Common myeloid progenitor, CD34-positive (primary cell): ENCODE measurements around the gene FKBP6.

Experiments
- CTCF ChIA-PET: fragments of 350-600 bp; sonication (Branson Sonifier 250); formaldehyde crosslinking; loops from one replicate; lab custom pipeline; 2021; ENCODE audit warnings: antibody characterized with exemption; lab: Charles Lee
- POLR2A ChIA-PET: fragments of 350-600 bp; sonication (Branson Sonifier 250); formaldehyde crosslinking; loops from one replicate; lab custom pipeline; 2021; ENCODE audit warnings: antibody characterized with exemption; lab: Charles Lee
- DNase-seq, 3 donors: peaks; one replicate each; pipeline versions ENCODE4 v3.0.0 to v3.0.0-alpha.2; 2013
- H3K27ac ChIP-seq, 2 experiments: 1 replicate in 1 of 2; 2 replicates in 1 of 2; pipeline ENCODE4 v1.7.0; 2013; ENCODE audit warnings: inconsistent platforms in 2 of 2, low read length in 2 of 2, mild to moderate bottlenecking in 2 of 2, low read depth in 1 of 2, moderate library complexity in 1 of 2; ENCODE audit not compliant: severe bottlenecking in 2 of 2, insufficient read depth in 1 of 2, poor library complexity in 1 of 2
- H3K27me3 ChIP-seq, 5 experiments: replicated peaks in 2 of 5; 1 replicate in 3 of 5; 2 replicates in 2 of 5; pipeline versions ENCODE4 v1.6.1 to v1.7.0; 2013; ENCODE audit warnings: low read length in 4 of 5, mild to moderate bottlenecking in 2 of 5, moderate library complexity in 2 of 5, inconsistent platforms in 1 of 5; ENCODE audit not compliant: insufficient read depth in 5 of 5, control insufficient read depth in 4 of 5
- H3K36me3 ChIP-seq, 4 experiments: 1 replicate in 2 of 4; 2 replicates in 2 of 4; pipeline versions ENCODE4 v1.6.1 to v1.7.0; 2013; ENCODE audit warnings: low read length in 3 of 4, control low read depth in 1 of 4, mild to moderate bottlenecking in 1 of 4; ENCODE audit not compliant: control insufficient read depth in 4 of 4, insufficient read depth in 4 of 4
- H3K4me1 ChIP-seq, 4 experiments: 1 replicate in 3 of 4; 2 replicates in 1 of 4; pipeline versions ENCODE4 v1.6.1 to v1.7.1; 2013; ENCODE audit warnings: low read length in 3 of 4, mild to moderate bottlenecking in 3 of 4, control low read depth in 1 of 4, inconsistent platforms in 1 of 4, moderate library complexity in 1 of 4; ENCODE audit not compliant: control insufficient read depth in 4 of 4, insufficient read depth in 4 of 4; ENCODE audit errors: control extremely low read depth in 1 of 4
- H3K4me3 ChIP-seq, 7 experiments: 1 replicate in 4 of 7; 2 replicates in 3 of 7; pipeline versions ENCODE4 v1.5.1 to v1.7.0; 2013; ENCODE audit warnings: mild to moderate bottlenecking in 7 of 7, low read length in 6 of 7, moderate library complexity in 6 of 7, inconsistent platforms in 2 of 7, low read depth in 2 of 7, control low read depth in 1 of 7; ENCODE audit not compliant: insufficient read depth in 4 of 7, control insufficient read depth in 1 of 7; ENCODE audit errors: extremely low read depth in 1 of 7
- H3K9me3 ChIP-seq, 5 experiments: 1 replicate in 4 of 5; 2 replicates in 1 of 5; pipeline versions ENCODE4 v1.6.1 to v1.7.1; 2013; ENCODE audit warnings: low read length in 4 of 5, mild to moderate bottlenecking in 2 of 5, inconsistent platforms in 1 of 5, low read depth in 1 of 5, moderate library complexity in 1 of 5; ENCODE audit not compliant: control insufficient read depth in 4 of 5, insufficient read depth in 2 of 5; ENCODE audit errors: control extremely low read depth in 1 of 5
- WGBS: methylation state at CpG from one replicate; pipeline ENCODE4 v1.1.5; 2013; ENCODE audit not compliant: insufficient coverage; 5-methylcytosine and 5-hydroxymethylcytosine counted together

The FKBP6 gene

GRCh38 chr7:73345538-73345937, 17.6 kb downstream of the FKBP6 start:
- Histone ChIP-seq H3K27me3 (no peaks in the 10 kb centered on the region), H3K4me3 (no peak overlapping the region), H3K4me1 (peaks cover 0 to 15% (median 2%) of the 10 kb centered on the region in 4 experiments), H3K27ac (no peak overlapping the region), H3K36me3 (no peaks in the 10 kb centered on the region), H3K9me3 (no peaks in the 10 kb centered on the region)
- no peak for DNase-seq
- 24% methylated on average over 4 of the region's 4 CpGs for WGBS
- ChIA-PET POLR2A (no interaction called here), CTCF (interaction anchor here (0.9 kb wide), 1 partner anchor 106 kb away, joined by 5 read pairs; no protein-coding TSS in a partner anchor)

- POLR2A ChIA-PET = no interaction called here
- Histone ChIP-seq H3K36me3 (no peaks in the 10 kb centered on the region), H3K4me3 (no peak overlapping the region), H3K9me3 (no peaks in the 10 kb centered on the region), H3K27ac (no peak overlapping the region), H3K27me3 (no peaks in the 10 kb centered on the region), H3K4me1 (peaks cover 0 to 15% (median 2%) of the 10 kb centered on the region in 4 experiments)
- DNase-seq = peak in 1 of 3 donors; percentile 4
- WGBS = 58% methylated on average over 7 of the region's 8 CpGs
- CTCF ChIA-PET = interaction anchor here (0.9 kb wide), 1 partner anchor 106 kb away, joined by 5 read pairs; no protein-coding TSS in a partner anchor
Observed at GRCh38 chr7:73345951-73346350, 18.0 kb downstream of the FKBP6 start.

GRCh38 chr7:73349763-73350162, 21.8 kb downstream of the FKBP6 start:
- Histone ChIP-seq H3K27ac (no peak overlapping the region), H3K9me3 (peaks cover 0 to 3% (median 0%) of the 10 kb centered on the region in 5 experiments), H3K36me3 (no peaks in the 10 kb centered on the region), H3K27me3 (no peaks in the 10 kb centered on the region), H3K4me3 (no peak overlapping the region), H3K4me1 (peaks cover 0 to 14% (median 2%) of the 10 kb centered on the region in 4 experiments)
- 89% methylated on average over 3 of the region's 6 CpGs for WGBS
- POLR2A ChIA-PET = no interaction called here
- CTCF ChIA-PET = no interaction called here
- DNase-seq = no peak

GRCh38 chr7:73350306-73351068, 22.5 kb downstream of the FKBP6 start:
- Histone ChIP-seq H3K27ac (no peak overlapping the region), H3K4me3 (no peak overlapping the region), H3K27me3 (no peaks in the 10 kb centered on the region), H3K36me3 (no peaks in the 10 kb centered on the region), H3K4me1 (peaks cover 0 to 7% (median 2%) of the 10 kb centered on the region in 4 experiments), H3K9me3 (peaks cover 0 to 3% (median 0%) of the 10 kb centered on the region in 5 experiments)
- 89% methylated on average over 11 of the region's 12 CpGs for WGBS
- POLR2A ChIA-PET = no interaction called here
- CTCF ChIA-PET = interaction anchor here (0.9 kb wide), 1 partner anchor 10 kb away, joined by 4 read pairs; no protein-coding TSS in a partner anchor
- DNase-seq = no peak

- no peaks in the 10 kb centered on the region for H3K36me3 ChIP-seq
- DNase-seq = no peak
- CTCF ChIA-PET = interaction anchor here (0.9 kb wide), 1 partner anchor 11 kb away, joined by 4 read pairs; no protein-coding TSS in a partner anchor
- no peak overlapping the region for H3K27ac ChIP-seq
- no peaks in the 10 kb centered on the region for H3K4me1 ChIP-seq
- no peak overlapping the region for H3K4me3 ChIP-seq
- no peaks in the 10 kb centered on the region for H3K27me3 ChIP-seq
- POLR2A ChIA-PET = no interaction called here
- 51% methylated on average over 5 of the region's 6 CpGs for WGBS
- H3K9me3 ChIP-seq = peaks cover 0 to 3% (median 0%) of the 10 kb centered on the region in 5 experiments
Observed at GRCh38 chr7:73351447-73352167, 23.6 kb downstream of the FKBP6 start.

- no peaks in the 10 kb centered on the region for H3K27me3 ChIP-seq
- no peak overlapping the region for H3K27ac ChIP-seq
- POLR2A ChIA-PET = no interaction called here
- H3K36me3 ChIP-seq = no peaks in the 10 kb centered on the region
- CTCF ChIA-PET = interaction anchor here (1.2 to 1.3 kb wide), 3 partner anchors 8 to 99 kb away, joined by 3 to 4 read pairs (median 3); no protein-coding TSS in a partner anchor
- no peak for DNase-seq
- peaks cover 0 to 2% (median under 1%) of the 10 kb centered on the region in 4 experiments for H3K4me1 ChIP-seq
- peaks cover 0 to 3% (median 0%) of the 10 kb centered on the region in 5 experiments for H3K9me3 ChIP-seq
- 100% methylated on average over 3 of the region's 3 CpGs for WGBS
- no peak overlapping the region for H3K4me3 ChIP-seq
Observed at GRCh38 chr7:73352784-73353183, 24.8 kb downstream of the FKBP6 start.
